Progenitor cell of endocrine pancreas (in vitro differentiated cells): ENCODE data around the gene SUGCT. TPM values are rescaled to one million over a fixed set of nuclear protein-coding genes. Genes with fewer than 3 reads are reported as not detected.

ENCODE experiments used
- DNase-seq: peaks from one replicate; pipeline ENCODE4 v3.0.0; 2021; ENCODE audit warnings: low spot score; ENCODE audit not compliant: unreplicated experiment
- H3K27ac Mint-ChIP-seq: 2 replicates; pipeline ENCODE4 v1.8.0; 2021; ENCODE audit warnings: mild to moderate bottlenecking, moderate library complexity, mixed read lengths
- H3K27me3 Mint-ChIP-seq: 2 replicates; pipeline ENCODE4 v1.8.0; 2021; ENCODE audit warnings: mixed read lengths
- H3K36me3 Mint-ChIP-seq: 2 replicates; pipeline ENCODE4 v1.8.0; 2022; ENCODE audit warnings: mixed read lengths; ENCODE audit not compliant: insufficient read depth
- H3K4me1 Mint-ChIP-seq: 2 replicates; pipeline ENCODE4 v1.8.0; 2021; ENCODE audit warnings: low read depth, mixed read lengths
- H3K4me3 Mint-ChIP-seq: 2 replicates; pipeline ENCODE4 v1.8.0; 2021; ENCODE audit warnings: low read depth, mild to moderate bottlenecking, moderate library complexity, mixed read lengths
- H3K9me3 Mint-ChIP-seq: 2 replicates; pipeline ENCODE4 v1.8.0; 2021; ENCODE audit warnings: low read depth, mixed read lengths
- CTCF ChIP-seq: fragments of 200-600 bp; sonication (generic); IDR thresholded peaks from one replicate; pipeline ENCODE4 v1.5.0; 2021; ENCODE audit warnings: antibody characterized with exemption, mild to moderate bottlenecking; ENCODE audit not compliant: unreplicated experiment
- total RNA-seq: library from RNA; stranded (reverse); gene quantifications from 2 replicates; pipeline ENCODE4 v1.2.1, GENCODE V29; 2021

Gene SUGCT
- total RNA-seq, 1 donor from 2014 or later: 6.2 TPM

GRCh38 chr7:40611095-40611871 lies 476.5 kb downstream of the SUGCT start:
- no peak for DNase-seq
- Mint-ChIP-seq H3K36me3 (no peaks in the 10 kb centered on the region), H3K9me3 (no peaks in the 10 kb centered on the region), H3K4me1 (no peaks in the 10 kb centered on the region), H3K4me3 (no peak overlapping the region), H3K27me3 (no peaks in the 10 kb centered on the region), H3K27ac (no peak overlapping the region)
- TF ChIP-seq CTCF: no peak

GRCh38 chr7:40612298-40612697 lies 477.5 kb downstream of the SUGCT start:
- H3K4me3 Mint-ChIP-seq: no peak overlapping the region
- H3K4me1 Mint-ChIP-seq: no peaks in the 10 kb centered on the region
- H3K36me3 Mint-ChIP-seq: no peaks in the 10 kb centered on the region
- H3K9me3 Mint-ChIP-seq: no peaks in the 10 kb centered on the region
- H3K27me3 Mint-ChIP-seq: no peaks in the 10 kb centered on the region
- H3K27ac Mint-ChIP-seq: no peak overlapping the region
- no peak for TF ChIP-seq CTCF
- DNase-seq: no peak

- no peaks in the 10 kb centered on the region for H3K36me3 Mint-ChIP-seq
- DNase-seq: no peak
- no peak for TF ChIP-seq CTCF
- no peak overlapping the region for H3K4me3 Mint-ChIP-seq
- no peak overlapping the region for H3K27ac Mint-ChIP-seq
- H3K9me3 Mint-ChIP-seq: no peaks in the 10 kb centered on the region
- H3K4me1 Mint-ChIP-seq: peaks cover 4% of the 10 kb centered on the region
- H3K27me3 Mint-ChIP-seq: no peaks in the 10 kb centered on the region
Observed at GRCh38 chr7:40619647-40620046, 484.8 kb downstream of the SUGCT start.

- Mint-ChIP-seq H3K36me3 (no peaks in the 10 kb centered on the region), H3K9me3 (no peaks in the 10 kb centered on the region), H3K27me3 (no peaks in the 10 kb centered on the region), H3K27ac (no peak overlapping the region), H3K4me3 (no peak overlapping the region), H3K4me1 (peaks cover 7% of the 10 kb centered on the region)
- DNase-seq: no peak
- TF ChIP-seq CTCF: no peak
Observed at GRCh38 chr7:40621592-40621998, 486.8 kb downstream of the SUGCT start.

GRCh38 chr7:40622941-40623501 lies 488.2 kb downstream of the SUGCT start:
- no peak overlapping the region for H3K4me3 Mint-ChIP-seq
- no peaks in the 10 kb centered on the region for H3K9me3 Mint-ChIP-seq
- no peak for TF ChIP-seq CTCF
- no peaks in the 10 kb centered on the region for H3K36me3 Mint-ChIP-seq
- H3K27me3 Mint-ChIP-seq: no peaks in the 10 kb centered on the region
- H3K27ac Mint-ChIP-seq: no peak overlapping the region
- no peak for DNase-seq
- peaks cover 7% of the 10 kb centered on the region for H3K4me1 Mint-ChIP-seq
